ENCODE results near the gene IPO8.

Gene IPO8

DNA sequence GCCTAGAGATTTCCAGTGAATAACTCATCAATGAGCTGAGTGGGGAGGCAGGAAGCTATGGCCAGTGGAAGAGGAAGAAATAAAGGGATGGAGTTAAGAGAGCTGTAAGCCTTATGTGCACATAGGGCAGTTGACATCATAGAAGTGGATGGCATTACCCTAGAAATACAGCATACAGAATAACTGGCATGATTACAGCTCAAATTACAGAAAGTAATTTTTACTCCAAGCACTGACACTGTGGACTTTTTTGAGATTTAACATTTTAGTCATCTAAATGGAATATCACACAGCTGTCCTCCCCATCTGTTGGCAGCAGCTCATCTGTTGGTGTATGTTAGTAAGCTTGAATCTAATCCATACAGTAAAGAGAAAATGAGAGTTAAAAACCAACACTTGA, 5.4 kb upstream of the IPO8 start:
- H3K36me3 ChIP-seq (ENCODE audit: control insufficient read depth, insufficient read depth, low read length) = no peaks in the 10 kb centered on the region
- H3K9ac ChIP-seq (ENCODE audit: low read length) = no peak overlapping the region
- H3K27me3 ChIP-seq (ENCODE audit: control insufficient read depth, insufficient read depth, low read length) = no peaks in the 10 kb centered on the region
- H3K27ac ChIP-seq (ENCODE audit: low read depth, low read length) = no peak overlapping the region
- H3K4me3 ChIP-seq (ENCODE audit: low read length) = no peak overlapping the region
- H3K4me1 ChIP-seq (ENCODE audit: control insufficient read depth, insufficient read depth, low read length) = no peaks in the 10 kb centered on the region

DNA sequence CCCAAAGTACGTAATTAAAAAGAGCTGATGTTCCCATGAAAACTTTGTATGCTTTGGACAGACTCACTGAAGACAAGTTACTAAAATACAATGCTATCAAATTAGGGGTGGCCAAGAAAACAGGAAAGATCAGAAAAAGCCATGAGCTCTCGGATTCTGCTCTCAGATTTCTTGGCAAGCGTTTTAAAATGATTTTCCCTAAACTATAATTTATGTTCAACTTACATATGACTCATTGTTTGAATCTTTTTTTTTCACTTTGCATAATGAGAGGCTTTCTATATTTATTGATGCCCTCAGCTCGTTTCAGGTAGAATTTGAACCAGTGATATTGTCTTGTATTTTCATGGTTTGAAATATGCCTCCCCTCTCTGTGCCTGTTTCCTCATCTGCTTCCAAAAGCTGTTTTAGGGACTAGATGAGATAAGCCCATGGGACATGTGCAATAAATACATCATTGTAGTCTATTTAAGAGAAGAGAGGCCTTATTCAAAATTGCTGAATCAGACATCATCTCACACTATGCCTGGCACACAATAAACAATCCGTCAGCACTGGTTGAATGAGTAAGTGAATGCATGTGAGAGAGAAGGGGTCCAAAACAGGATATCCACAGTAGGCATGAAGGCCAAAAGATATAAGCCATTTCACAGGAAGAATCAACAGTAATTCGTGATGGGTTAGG, 4.7 kb upstream of the IPO8 start:
- Histone ChIP-seq H3K36me3 (ENCODE audit: control insufficient read depth, insufficient read depth, low read length) (no peaks in the 10 kb centered on the region), H3K4me1 (ENCODE audit: control insufficient read depth, insufficient read depth, low read length) (no peaks in the 10 kb centered on the region), H3K9ac (ENCODE audit: low read length) (no peak overlapping the region), H3K27ac (ENCODE audit: low read depth, low read length) (no peak overlapping the region), H3K27me3 (ENCODE audit: control insufficient read depth, insufficient read depth, low read length) (no peaks in the 10 kb centered on the region), H3K4me3 (ENCODE audit: low read length) (no peak overlapping the region)

DNA sequence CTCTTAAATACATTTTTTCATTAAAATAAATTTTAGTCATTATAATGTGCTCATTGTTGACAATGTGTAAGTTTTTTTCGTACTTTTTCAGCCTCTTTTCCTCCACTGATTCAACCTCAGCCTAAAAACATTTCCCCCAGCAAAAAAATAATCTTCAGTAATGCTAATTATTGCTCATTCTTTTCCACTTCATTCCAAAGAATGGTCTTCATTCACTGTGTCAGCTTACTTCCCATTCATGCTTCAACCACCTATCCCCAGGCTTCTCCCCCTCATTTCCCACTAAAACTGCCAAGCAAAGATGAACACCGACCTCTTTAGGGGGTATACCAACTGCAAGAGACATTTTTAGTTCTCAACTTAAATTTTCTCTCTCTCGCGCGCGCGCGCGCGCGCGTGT, 2.7 kb upstream of the IPO8 start:
- Histone ChIP-seq H3K4me1 (ENCODE audit: control insufficient read depth, insufficient read depth, low read length) (peaks cover 4% of the 10 kb centered on the region), H3K36me3 (ENCODE audit: control insufficient read depth, insufficient read depth, low read length) (no peaks in the 10 kb centered on the region), H3K27me3 (ENCODE audit: control insufficient read depth, insufficient read depth, low read length) (no peaks in the 10 kb centered on the region), H3K9ac (ENCODE audit: low read length) (no peak overlapping the region), H3K4me3 (ENCODE audit: low read length) (no peak overlapping the region), H3K27ac (ENCODE audit: low read depth, low read length) (no peak overlapping the region)

DNA sequence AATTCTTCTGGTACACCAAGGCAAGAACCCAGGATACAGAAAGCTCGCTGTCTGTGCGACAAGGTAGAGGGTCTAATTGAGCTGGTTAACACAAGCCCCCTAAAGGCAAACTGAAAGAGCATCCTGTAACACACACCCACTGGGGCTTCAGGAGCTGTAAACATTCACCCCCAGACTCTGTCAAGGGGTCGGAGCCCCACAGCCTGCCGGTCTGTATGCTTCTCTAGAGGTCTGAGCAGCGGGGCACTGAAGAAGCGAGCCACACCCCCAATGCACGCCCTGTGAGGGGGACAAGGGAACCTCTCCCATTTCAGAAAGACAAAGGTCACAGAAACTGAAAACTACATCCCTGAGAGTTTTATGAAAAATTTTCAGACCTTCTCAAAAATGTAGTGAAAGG, 1.3 kb upstream of the IPO8 start:
- Histone ChIP-seq H3K9ac (ENCODE audit: low read length) (no peak overlapping the region), H3K27me3 (ENCODE audit: control insufficient read depth, insufficient read depth, low read length) (no peaks in the 10 kb centered on the region), H3K4me1 (ENCODE audit: control insufficient read depth, insufficient read depth, low read length) (peaks cover 4% of the 10 kb centered on the region), H3K4me3 (ENCODE audit: low read length) (peak overlapping the region; percentile 92), H3K36me3 (ENCODE audit: control insufficient read depth, insufficient read depth, low read length) (no peaks in the 10 kb centered on the region), H3K27ac (ENCODE audit: low read depth, low read length) (no peak overlapping the region)

DNA sequence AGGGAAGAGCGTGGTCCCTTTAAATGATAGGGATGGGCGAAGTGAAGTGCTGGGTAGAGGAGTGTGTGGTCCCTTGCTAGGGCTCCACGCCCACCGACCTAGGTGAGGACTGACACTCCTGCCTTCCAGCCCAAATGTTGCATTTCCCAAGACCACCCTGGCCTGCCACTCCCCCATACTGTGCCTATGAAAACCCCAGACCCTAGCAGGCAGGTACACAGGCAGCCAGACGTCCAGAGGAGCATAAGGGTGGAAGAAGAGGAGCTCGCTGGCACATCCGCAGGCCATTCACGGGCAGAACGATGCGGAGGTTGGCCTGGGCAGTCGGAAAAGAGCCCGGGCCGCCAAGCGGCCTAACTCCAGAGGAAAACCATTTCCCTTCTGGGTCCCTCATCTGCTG, 817 bp upstream of the IPO8 start:
- Histone ChIP-seq H3K9ac (ENCODE audit: low read length) (no peak overlapping the region), H3K36me3 (ENCODE audit: control insufficient read depth, insufficient read depth, low read length) (no peaks in the 10 kb centered on the region), H3K27me3 (ENCODE audit: control insufficient read depth, insufficient read depth, low read length) (no peaks in the 10 kb centered on the region), H3K27ac (ENCODE audit: low read depth, low read length) (no peak overlapping the region), H3K4me3 (ENCODE audit: low read length) (peak overlapping the region; percentile 92), H3K4me1 (ENCODE audit: control insufficient read depth, insufficient read depth, low read length) (peaks cover 4% of the 10 kb centered on the region)

DNA sequence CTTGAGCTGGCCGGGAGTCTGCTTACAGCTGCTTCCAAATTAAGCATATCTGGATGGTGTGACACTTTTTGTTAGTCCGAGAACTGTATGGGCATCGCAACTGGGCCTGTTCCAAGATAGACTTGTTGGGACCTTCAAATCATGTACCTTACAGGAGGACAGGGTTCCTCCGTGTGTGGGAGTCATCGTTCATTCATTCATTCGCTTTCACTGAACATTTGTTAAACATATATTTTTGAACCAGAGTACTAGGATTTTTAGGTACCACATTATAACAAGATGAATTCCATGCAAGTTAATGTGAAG, 387 bp upstream of the IPO8 start:
- Histone ChIP-seq H3K27me3 (ENCODE audit: control insufficient read depth, insufficient read depth, low read length) (no peaks in the 10 kb centered on the region), H3K9ac (ENCODE audit: low read length) (peak overlapping the region; percentile 19), H3K4me3 (ENCODE audit: low read length) (peak overlapping the region; percentile 92), H3K27ac (ENCODE audit: low read depth, low read length) (peak overlapping the region; percentile 75), H3K4me1 (ENCODE audit: control insufficient read depth, insufficient read depth, low read length) (peaks cover 4% of the 10 kb centered on the region), H3K36me3 (ENCODE audit: control insufficient read depth, insufficient read depth, low read length) (no peaks in the 10 kb centered on the region)

DNA sequence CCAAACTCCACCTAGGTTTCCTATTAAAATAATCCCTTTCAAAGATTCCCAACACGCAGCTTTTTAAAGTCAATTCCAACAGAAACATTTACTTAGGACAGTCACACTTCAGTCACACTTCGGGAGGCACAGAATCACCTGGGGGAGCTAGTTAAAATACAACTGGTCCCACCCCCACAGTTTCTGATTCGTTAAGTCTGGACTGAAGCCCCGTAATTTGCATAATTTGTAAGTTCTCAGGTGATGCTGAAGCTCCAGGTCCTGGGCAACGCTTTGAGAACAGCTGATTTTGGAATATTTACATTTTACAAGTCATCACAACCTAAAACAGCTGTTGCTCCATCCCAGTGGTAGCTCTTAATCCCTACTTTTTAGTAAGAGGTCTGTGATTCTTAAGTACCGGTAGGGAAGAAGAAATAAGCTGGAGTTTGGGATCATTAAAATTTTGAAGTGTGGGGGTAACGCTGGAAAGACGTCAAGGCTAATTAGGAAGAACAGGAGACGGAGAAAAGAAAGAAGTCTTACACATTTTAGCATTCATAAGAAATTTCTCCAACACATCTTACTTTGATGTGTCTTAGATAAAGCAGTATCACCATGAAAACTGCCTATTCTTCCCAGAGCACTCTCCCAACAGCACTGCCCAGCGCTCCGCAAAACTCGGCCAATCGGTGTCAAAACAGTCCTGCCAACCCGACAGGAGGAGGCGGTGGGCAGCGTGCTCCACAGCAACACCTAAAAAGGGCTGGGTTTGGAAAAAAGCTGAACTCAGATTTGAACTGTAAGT, 1.1 kb downstream of the IPO8 start:
- no peaks in the 10 kb centered on the region for H3K27me3 ChIP-seq (ENCODE audit: control insufficient read depth, insufficient read depth, low read length)
- no peaks in the 10 kb centered on the region for H3K36me3 ChIP-seq (ENCODE audit: control insufficient read depth, insufficient read depth, low read length)
- peaks cover 4% of the 10 kb centered on the region for H3K4me1 ChIP-seq (ENCODE audit: control insufficient read depth, insufficient read depth, low read length)
- peak overlapping the region; percentile 75 for H3K27ac ChIP-seq (ENCODE audit: low read depth, low read length)
- peak overlapping the region; percentile 92 for H3K4me3 ChIP-seq (ENCODE audit: low read length)
- H3K9ac ChIP-seq (ENCODE audit: low read length) = peak overlapping the region; percentile 58

DNA sequence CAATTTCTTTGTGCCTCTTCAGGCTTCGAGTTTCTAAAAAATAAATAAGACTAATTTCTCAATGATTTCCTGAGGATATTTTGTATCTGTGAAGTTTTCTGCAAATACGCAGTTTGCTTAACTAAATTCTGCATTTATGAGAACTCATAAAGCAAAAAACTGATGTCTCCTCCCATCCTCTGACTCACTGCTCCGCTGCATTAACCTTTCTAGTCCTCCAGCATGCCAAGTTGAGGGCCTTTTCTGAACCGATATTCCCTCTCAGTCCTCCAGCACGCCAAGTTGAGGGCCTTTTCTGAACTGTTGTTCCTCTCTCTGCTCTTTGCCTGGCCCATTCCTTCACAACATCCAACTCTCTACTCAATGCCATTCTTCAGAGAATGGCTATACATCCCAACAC, 3.2 kb downstream of the IPO8 start:
- Histone ChIP-seq H3K27ac (ENCODE audit: low read depth, low read length) (no peak overlapping the region), H3K9ac (ENCODE audit: low read length) (no peak overlapping the region), H3K27me3 (ENCODE audit: control insufficient read depth, insufficient read depth, low read length) (no peaks in the 10 kb centered on the region), H3K36me3 (ENCODE audit: control insufficient read depth, insufficient read depth, low read length) (no peaks in the 10 kb centered on the region), H3K4me1 (ENCODE audit: control insufficient read depth, insufficient read depth, low read length) (peaks cover 4% of the 10 kb centered on the region), H3K4me3 (ENCODE audit: low read length) (no peak overlapping the region)

DNA sequence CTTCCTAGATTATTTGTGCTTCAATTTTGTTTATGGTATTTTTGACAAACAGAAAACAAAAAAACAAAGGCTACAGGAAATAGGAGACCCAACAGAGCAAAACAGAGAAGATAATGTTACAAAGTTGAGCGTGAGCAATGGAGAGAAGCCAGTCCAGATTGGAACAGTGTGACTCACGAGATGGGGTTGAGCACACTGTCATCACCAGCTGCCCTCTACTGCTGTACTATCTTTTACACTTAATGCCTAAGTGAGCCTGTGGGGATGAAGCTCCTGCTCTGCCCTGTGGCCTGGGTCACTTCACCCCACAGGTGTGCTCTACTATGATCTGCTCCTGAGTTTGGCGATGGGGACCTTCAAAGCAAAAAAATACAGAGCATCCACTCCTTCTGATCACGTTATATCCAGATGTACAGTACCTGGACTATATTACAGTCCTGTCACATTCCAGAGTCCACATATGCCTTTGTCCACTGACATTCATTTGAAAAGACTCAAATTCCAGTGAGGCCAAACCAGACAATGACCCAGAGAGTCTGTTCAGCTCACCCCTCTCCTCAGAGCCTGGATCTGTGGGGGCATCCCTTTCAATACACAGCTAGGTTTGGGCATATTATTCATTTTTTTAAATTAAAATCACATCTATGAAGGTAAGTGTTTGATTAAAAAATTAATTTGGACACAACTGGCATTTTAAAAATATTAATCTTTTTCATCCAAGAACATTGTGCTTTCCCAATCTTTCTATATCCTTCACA, 4.4 kb downstream of the IPO8 start:
- Histone ChIP-seq H3K9ac (ENCODE audit: low read length) (no peak overlapping the region), H3K36me3 (ENCODE audit: control insufficient read depth, insufficient read depth, low read length) (no peaks in the 10 kb centered on the region), H3K4me3 (ENCODE audit: low read length) (no peak overlapping the region), H3K27me3 (ENCODE audit: control insufficient read depth, insufficient read depth, low read length) (no peaks in the 10 kb centered on the region), H3K4me1 (ENCODE audit: control insufficient read depth, insufficient read depth, low read length) (peaks cover 4% of the 10 kb centered on the region), H3K27ac (ENCODE audit: low read depth, low read length) (no peak overlapping the region)

DNA sequence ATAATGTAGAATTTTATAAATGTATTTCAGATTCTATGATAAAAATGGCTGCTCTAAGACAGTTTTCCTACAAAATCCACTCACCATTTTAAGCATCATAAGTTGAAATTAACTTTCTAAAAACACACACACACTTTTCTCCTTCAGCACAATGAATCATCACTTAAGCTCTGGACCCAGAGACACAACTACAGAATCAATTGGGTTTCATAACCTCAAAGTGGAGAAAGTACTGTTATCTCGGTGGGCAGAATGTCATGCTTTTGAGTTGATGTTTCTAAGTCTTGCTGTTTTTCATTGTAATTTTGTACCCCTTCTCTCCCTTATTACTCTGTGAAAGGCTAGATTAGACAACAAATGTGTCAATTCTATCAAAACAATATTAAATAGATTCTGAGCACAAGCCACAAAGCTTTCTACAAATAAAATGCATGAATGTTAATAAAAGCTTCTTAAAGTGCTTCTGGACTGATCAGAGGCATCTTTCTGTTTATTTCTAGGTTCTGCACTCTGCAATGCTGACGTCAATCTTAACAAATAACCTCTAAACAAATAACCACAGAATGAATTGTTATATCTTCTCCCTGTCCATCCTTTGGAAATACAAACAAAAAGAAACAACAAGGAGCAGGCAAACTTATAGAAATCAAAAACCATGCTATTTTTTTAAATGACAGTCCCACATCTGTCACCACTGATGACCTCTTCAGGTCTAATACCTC, 8.2 kb downstream of the IPO8 start:
- Histone ChIP-seq H3K4me1 (ENCODE audit: control insufficient read depth, insufficient read depth, low read length) (no peaks in the 10 kb centered on the region), H3K9ac (ENCODE audit: low read length) (no peak overlapping the region), H3K4me3 (ENCODE audit: low read length) (no peak overlapping the region), H3K36me3 (ENCODE audit: control insufficient read depth, insufficient read depth, low read length) (no peaks in the 10 kb centered on the region), H3K27ac (ENCODE audit: low read depth, low read length) (no peak overlapping the region), H3K27me3 (ENCODE audit: control insufficient read depth, insufficient read depth, low read length) (no peaks in the 10 kb centered on the region)

DNA sequence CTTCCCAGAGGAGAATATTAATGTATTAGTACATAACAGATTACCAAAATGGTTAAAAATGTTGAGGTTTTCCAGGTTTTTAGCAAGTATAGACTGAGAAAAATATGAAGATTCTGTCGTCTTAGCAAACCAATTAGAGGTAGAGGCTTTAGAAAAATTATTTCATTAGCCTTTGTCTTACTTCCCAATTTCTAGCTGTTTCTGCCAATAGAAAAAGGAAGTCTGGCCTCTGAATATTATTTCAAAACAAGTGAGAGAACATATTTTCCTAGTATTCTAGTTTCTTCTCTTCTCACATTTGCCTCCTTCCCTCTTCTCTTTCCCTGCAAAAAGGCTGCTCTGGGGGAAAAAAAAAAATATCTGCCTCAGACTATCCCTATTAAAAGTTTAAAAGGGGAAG, 16.4 kb downstream of the IPO8 start:
- Histone ChIP-seq H3K4me1 (ENCODE audit: control insufficient read depth, insufficient read depth, low read length) (no peaks in the 10 kb centered on the region), H3K27ac (ENCODE audit: low read depth, low read length) (no peak overlapping the region), H3K36me3 (ENCODE audit: control insufficient read depth, insufficient read depth, low read length) (peaks cover 4% of the 10 kb centered on the region), H3K27me3 (ENCODE audit: control insufficient read depth, insufficient read depth, low read length) (no peaks in the 10 kb centered on the region), H3K4me3 (ENCODE audit: low read length) (no peak overlapping the region), H3K9ac (ENCODE audit: low read length) (no peak overlapping the region)

DNA sequence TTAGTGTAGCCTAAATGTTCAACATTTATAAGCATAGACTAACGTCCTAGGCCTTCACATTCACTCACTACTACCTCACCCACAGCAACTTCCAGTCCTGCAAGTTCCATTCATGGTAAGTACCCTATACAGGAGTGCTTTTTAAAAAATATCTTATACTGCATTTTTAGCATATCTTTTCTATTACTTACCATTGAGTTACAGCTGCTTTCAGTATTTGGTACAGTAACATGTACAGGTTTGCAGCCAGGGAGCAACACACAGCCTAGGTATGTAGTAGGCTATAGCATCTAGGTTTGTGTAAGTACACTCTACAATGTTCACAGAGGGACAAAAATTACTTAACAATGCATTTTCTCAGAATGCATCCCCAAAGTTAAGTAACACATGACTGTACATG, 17.4 kb downstream of the IPO8 start:
- no peak overlapping the region for H3K27ac ChIP-seq (ENCODE audit: low read depth, low read length)
- no peak overlapping the region for H3K9ac ChIP-seq (ENCODE audit: low read length)
- H3K27me3 ChIP-seq (ENCODE audit: control insufficient read depth, insufficient read depth, low read length) = no peaks in the 10 kb centered on the region
- H3K4me1 ChIP-seq (ENCODE audit: control insufficient read depth, insufficient read depth, low read length) = no peaks in the 10 kb centered on the region
- peaks cover 8% of the 10 kb centered on the region for H3K36me3 ChIP-seq (ENCODE audit: control insufficient read depth, insufficient read depth, low read length)
- H3K4me3 ChIP-seq (ENCODE audit: low read length) = no peak overlapping the region

Measured in rectal smooth muscle tissue (tissue), 1 donor.